ENCODE results near the gene NCS1. TPM values are rescaled to one million over a fixed set of nuclear protein-coding genes. Genes with fewer than 3 reads are reported as not detected.

Gene NCS1
- total and polyA plus RNA-seq, 5 experiments from 2014 or later = 0.30 TPM; not detected in 4

DNA sequence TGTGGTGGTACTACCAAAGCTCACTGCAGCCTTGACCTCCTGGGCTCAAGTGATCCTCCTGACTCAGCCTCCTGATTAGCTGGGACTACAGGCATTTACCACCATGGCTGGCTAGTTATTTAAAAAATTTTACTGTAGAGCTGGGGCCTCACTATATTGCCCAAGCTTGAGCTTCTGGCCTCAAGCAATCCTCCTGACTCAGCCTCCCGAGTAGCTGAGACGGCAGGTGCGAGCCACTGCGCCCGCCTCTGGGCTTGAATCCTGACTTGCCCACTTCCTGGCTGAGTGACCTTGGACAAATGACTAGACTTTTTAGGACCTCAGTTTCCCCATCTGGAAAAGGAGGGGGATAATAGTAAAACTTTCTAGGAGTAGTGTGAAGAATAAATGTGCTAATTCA lies 32.1 kb downstream of the NCS1 start:
- Mint-ChIP-seq H3K9me3 (no peaks in the 10 kb centered on the region), H3K4me3 (no peak overlapping the region)
- POLR2A ChIA-PET = no interaction called here

DNA sequence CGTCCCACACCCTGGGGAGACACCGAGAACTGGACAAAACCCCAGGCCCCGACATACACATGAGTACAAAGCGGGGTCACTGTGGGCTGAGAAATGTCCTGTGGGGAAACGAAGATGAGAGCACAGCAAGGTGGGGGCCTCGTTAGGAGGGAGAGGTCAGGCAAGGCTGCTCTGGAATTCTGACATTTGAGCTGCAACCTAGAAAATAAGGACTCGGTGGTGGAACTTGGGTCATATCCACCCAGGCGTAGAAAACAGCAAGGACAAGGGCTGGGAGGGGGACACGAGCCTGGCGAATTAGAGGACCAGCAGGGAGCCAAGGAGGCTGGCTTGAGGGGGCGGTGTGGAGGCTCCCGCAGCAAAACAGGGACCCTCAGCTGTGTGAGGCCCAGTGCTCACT lies 32.8 kb downstream of the NCS1 start:
- no peaks in the 10 kb centered on the region for H3K36me3 Mint-ChIP-seq
- H3K4me3 Mint-ChIP-seq = no peak overlapping the region
- ATAC-seq (no peak), DNase-seq (no peak)
- H3K9me3 Mint-ChIP-seq = no peaks in the 10 kb centered on the region
- POLR2A ChIA-PET = interaction anchor here (0.7 kb wide), 1 partner anchor 1049 kb away, joined by 3 read pairs; no protein-coding TSS in a partner anchor
- H3K27ac Mint-ChIP-seq = peak overlapping the region in 1 of 10 donors; percentile 57
- H3K27me3 Mint-ChIP-seq = no peaks in the 10 kb centered on the region
- H3K4me1 Mint-ChIP-seq = no peaks in the 10 kb centered on the region

More for the DNA sequence above, 32.1 kb downstream of the NCS1 start:
- H3K36me3 Mint-ChIP-seq = no peaks in the 10 kb centered on the region
- ATAC-seq (no peak), DNase-seq (no peak)
- no peaks in the 10 kb centered on the region for H3K4me1 Mint-ChIP-seq
- H3K27ac Mint-ChIP-seq = no peak overlapping the region
- no peaks in the 10 kb centered on the region for H3K27me3 Mint-ChIP-seq

DNA sequence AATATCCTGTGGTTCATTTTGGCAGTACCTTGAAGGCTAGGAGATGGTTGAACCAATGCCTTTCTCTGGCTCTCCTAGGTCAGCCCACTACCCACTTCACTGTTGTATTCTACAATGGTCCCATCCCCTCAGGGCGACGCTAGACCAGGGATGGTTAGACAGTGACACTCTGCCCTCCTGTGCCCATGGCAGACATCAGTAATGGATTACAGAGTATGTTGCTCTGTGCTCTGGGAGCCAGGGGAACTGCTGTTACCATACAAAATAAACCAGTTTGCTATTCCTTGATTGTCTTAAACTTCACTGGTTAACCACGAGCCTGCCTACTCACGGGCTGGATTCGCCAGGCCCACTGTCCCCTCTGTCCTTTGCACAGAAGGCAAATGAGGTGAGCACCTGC lies 33.7 kb downstream of the NCS1 start:
- Mint-ChIP-seq H3K27ac (no peak overlapping the region), H3K27me3 (peaks cover 0 to 2% (median 0%) of the 10 kb centered on the region in 5 donors), H3K4me3 (no peak overlapping the region), H3K9me3 (no peaks in the 10 kb centered on the region), H3K36me3 (no peaks in the 10 kb centered on the region), H3K4me1 (no peaks in the 10 kb centered on the region)
- DNase-seq (no peak), ATAC-seq (no peak)
- POLR2A ChIA-PET = interaction anchor here (0.7 kb wide), 1 partner anchor 1048 kb away, joined by 3 read pairs; no protein-coding TSS in a partner anchor

DNA sequence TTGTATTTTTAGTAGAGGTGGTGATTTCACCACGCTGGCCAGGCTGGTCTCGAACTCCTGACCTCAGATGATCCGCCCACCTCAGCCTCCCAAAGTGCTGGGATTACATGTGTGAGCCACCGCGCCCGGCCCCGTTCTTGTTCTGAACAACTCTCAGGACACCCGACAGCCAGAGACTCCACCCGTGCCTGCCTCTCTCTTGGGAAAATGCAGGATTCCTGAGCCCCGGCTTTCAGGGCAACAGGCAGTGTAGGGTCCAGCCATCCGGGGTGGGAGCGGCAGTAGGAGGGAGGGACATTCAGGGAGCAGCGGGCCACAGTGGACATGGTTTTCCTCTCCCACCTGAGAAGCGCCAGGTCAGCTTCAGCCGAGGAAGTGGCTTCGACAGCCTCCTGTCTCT lies 34.4 kb downstream of the NCS1 start:
- no peaks in the 10 kb centered on the region for H3K9me3 Mint-ChIP-seq
- POLR2A ChIA-PET = no interaction called here
- no peaks in the 10 kb centered on the region for H3K36me3 Mint-ChIP-seq
- H3K27me3 Mint-ChIP-seq = peaks cover 0 to 2% (median 0%) of the 10 kb centered on the region in 5 donors
- no peak for DNase-seq
- H3K27ac Mint-ChIP-seq = no peak overlapping the region
- no peaks in the 10 kb centered on the region for H3K4me1 Mint-ChIP-seq
- no peak for ATAC-seq
- no peak overlapping the region for H3K4me3 Mint-ChIP-seq

DNA sequence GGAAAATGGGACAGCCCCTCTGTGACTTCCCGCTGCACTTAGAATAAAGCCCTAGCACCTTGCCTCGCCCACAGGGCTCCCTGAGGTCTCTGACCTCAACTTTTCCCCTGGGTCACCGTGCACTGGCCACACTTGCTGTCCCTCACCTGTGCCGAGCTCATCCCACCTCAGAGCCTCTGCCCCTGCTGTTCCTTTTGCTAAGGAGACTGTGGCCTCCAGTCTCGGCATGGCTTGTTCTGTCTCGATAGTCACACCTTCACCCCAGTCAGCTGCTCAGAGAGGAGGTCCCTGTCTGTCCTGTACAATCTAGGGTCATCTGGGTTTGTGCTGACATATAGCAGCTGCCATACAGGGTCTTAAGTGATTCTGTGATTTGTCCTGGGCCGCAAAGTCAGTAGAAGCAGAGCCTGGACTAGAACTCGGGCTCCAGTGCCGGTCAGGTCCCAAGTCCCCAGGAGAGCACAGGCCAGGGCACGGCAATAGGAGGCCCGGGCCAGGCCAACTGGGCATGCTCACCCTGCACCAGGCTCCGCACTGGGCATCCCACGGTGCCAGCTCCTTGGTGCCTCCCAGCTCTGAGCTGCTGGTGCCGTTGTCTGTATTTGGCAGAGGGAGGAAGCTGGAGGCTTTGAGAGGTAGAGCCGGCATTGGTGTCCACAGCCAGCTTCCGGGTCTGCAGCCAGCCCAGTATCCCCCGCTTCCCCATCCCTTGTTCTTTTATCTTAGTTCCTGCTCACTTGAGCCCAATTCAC lies 35.2 kb downstream of the NCS1 start:
- peaks cover 0 to 2% (median 0%) of the 10 kb centered on the region in 5 donors for H3K27me3 Mint-ChIP-seq
- no peaks in the 10 kb centered on the region for H3K9me3 Mint-ChIP-seq
- POLR2A ChIA-PET = no interaction called here
- peak overlapping the region in 1 of 10 donors; percentile 21 for H3K27ac Mint-ChIP-seq
- no peak overlapping the region for H3K4me3 Mint-ChIP-seq
- no peak for DNase-seq
- H3K36me3 Mint-ChIP-seq = no peaks in the 10 kb centered on the region
- H3K4me1 Mint-ChIP-seq = no peaks in the 10 kb centered on the region
- ATAC-seq = no peak

DNA sequence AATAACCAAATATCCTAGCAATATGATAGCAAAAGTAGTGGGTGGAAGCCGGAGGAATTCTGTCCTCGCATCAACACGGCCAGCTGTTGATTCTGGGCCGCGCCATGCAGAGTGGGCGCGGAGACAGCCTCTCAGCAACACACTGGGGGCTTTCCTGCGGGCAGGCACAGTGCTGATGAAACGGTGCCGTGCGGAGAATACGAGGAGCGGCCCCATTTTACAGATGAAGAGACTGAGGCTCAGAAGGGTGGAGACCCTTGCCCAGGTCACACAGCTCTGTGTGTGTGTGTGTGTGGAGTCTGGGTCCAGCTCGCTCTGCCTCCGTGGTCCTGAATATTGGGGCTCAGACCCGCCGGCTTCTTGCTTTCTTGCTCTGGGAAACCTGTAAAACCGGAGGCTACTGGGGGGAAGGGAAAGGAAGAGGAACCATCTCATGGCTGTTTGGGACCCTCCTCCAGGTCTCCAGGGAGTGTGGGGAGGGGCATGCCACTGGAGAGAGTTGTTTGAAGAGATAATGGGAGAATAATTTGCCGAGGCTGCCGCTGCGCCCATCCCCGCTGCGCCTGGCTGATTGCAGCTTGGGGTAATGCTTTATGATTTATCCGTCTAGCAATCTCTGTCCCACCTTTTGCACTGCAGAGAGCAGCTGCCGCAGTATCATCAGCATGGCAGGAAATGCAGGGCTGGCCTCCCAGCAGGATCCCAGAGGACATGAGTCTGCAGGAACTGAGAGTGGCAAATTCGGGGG lies 36.6 kb downstream of the NCS1 start:
- peaks cover 0 to 2% (median 0%) of the 10 kb centered on the region in 5 donors for H3K27me3 Mint-ChIP-seq
- DNase-seq (peak in 1 of 10 donors; percentile 56), ATAC-seq (no peak)
- no peaks in the 10 kb centered on the region for H3K9me3 Mint-ChIP-seq
- no peak overlapping the region for H3K4me3 Mint-ChIP-seq
- no peak overlapping the region for H3K27ac Mint-ChIP-seq
- POLR2A ChIA-PET = no interaction called here
- H3K4me1 Mint-ChIP-seq = no peaks in the 10 kb centered on the region
- H3K36me3 Mint-ChIP-seq = no peaks in the 10 kb centered on the region

DNA sequence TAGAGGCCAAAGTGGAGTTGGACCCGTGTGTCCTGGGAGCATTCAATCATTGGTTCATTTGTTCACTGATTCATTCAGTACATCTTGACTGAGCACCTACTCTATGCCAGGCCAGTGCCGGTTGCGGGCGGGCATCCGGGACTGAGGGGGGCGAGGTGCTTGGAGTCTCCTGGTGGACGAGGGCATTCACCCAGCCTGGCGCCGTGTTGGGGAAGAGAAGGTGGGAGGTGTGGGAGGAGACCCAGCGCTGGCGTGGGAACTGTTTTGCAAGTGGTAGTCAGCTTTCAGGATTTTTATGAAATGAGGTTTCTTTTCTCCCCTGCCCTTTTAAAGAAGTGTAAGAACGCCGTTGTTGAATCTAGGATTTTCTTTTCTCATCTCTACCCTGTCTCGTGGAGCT lies 37.2 kb downstream of the NCS1 start:
- H3K4me1 Mint-ChIP-seq = peaks cover 0 to 2% (median 0%) of the 10 kb centered on the region in 4 donors
- H3K27ac Mint-ChIP-seq = no peak overlapping the region
- POLR2A ChIA-PET = no interaction called here
- peaks cover 0 to 3% (median 0%) of the 10 kb centered on the region in 5 donors for H3K27me3 Mint-ChIP-seq
- DNase-seq = no peak
- no peak overlapping the region for H3K4me3 Mint-ChIP-seq
- ATAC-seq = no peak
- no peaks in the 10 kb centered on the region for H3K9me3 Mint-ChIP-seq
- H3K36me3 Mint-ChIP-seq = no peaks in the 10 kb centered on the region

DNA sequence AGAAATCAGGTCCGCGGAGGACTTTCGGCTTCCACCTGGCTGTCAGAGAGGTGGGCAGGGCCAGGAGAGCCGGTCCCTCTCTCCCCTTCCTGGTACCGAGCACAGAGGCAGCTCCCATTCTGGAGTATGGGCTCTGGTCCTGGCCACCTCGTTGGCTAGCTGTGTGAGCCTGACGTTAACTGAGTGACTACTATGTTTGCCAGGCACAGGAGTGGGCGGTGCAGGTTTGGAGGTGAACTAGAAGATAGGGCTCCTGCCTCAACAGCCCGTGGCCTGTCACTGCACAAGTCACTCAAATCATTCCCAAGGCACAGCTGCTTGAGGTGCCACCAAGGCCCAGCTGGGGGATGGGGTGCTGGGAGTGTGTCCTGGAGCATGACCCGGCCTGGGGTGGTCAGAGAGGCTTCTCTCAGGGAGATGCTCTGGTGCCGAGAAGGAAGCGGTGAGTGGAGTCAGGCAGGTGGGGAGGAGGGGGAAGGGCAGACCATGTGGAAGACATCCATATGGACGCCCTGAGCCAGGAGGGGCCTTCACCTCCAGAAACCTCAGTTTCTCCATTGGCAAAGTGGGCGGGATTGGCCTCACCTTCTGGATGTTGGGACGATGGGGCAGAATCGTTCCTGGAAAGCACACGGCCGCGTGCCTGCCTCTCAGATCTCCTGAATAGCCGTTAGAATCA lies 39.5 kb downstream of the NCS1 start:
- Mint-ChIP-seq H3K4me1 (peaks cover 0 to 6% (median 1%) of the 10 kb centered on the region in 4 donors), H3K9me3 (no peaks in the 10 kb centered on the region), H3K4me3 (no peak overlapping the region)

DNA sequence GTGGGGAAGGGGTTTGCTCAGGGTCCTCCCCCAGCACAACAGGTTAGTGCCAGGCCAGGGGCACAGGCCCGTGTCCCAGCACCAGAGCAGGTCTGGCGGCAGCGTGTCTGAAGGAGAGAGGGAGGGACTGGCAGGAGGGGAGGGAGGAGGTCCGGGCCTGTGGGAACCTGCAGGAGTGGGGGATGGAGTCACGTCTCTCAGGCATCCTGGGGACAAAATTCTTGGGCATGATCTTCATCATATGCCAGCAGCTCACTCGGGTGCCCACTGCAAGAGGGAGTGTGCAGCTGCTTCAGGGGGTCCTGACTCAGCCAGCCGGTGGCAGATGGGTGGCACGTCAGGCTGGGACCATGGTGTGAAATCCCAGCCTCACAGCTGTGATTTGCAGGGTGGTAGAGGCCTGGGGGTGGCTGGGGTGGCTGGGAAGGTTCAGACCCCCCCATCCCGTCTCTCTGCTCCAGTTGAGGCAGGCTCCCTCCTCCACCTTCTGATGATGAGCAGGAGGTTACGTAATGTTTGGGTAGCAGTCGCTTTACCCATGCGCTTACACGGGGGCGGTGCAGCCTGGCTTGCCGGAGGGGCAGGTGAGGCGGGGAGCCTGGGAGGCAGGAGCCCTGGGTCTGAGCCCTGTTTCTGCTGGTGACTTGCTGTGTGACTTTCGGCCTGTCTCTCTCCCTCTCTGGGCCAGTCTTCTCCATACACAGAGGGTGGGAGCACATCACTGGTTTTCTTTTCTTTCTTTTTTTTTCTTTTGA lies 40.5 kb downstream of the NCS1 start:
- POLR2A ChIA-PET = no interaction called here
- no peak overlapping the region for H3K4me3 Mint-ChIP-seq
- no peak for ATAC-seq
- H3K4me1 Mint-ChIP-seq = peaks cover 0 to 6% (median 1%) of the 10 kb centered on the region in 4 donors
- H3K27me3 Mint-ChIP-seq = peaks cover 0 to 4% (median 0%) of the 10 kb centered on the region in 5 donors
- no peaks in the 10 kb centered on the region for H3K36me3 Mint-ChIP-seq
- peak overlapping the region in 1 of 10 donors; percentile 48 for H3K27ac Mint-ChIP-seq
- H3K9me3 Mint-ChIP-seq = no peaks in the 10 kb centered on the region
- peak in 1 of 10 donors; percentile 37 for DNase-seq

More for the DNA sequence above, 39.5 kb downstream of the NCS1 start:
- ATAC-seq (no peak), DNase-seq (peak in 1 of 10 donors; percentile 54)
- POLR2A ChIA-PET = no interaction called here
- peaks cover 0 to 4% (median 0%) of the 10 kb centered on the region in 5 donors for H3K27me3 Mint-ChIP-seq
- H3K27ac Mint-ChIP-seq = no peak overlapping the region
- H3K36me3 Mint-ChIP-seq = no peaks in the 10 kb centered on the region

DNA sequence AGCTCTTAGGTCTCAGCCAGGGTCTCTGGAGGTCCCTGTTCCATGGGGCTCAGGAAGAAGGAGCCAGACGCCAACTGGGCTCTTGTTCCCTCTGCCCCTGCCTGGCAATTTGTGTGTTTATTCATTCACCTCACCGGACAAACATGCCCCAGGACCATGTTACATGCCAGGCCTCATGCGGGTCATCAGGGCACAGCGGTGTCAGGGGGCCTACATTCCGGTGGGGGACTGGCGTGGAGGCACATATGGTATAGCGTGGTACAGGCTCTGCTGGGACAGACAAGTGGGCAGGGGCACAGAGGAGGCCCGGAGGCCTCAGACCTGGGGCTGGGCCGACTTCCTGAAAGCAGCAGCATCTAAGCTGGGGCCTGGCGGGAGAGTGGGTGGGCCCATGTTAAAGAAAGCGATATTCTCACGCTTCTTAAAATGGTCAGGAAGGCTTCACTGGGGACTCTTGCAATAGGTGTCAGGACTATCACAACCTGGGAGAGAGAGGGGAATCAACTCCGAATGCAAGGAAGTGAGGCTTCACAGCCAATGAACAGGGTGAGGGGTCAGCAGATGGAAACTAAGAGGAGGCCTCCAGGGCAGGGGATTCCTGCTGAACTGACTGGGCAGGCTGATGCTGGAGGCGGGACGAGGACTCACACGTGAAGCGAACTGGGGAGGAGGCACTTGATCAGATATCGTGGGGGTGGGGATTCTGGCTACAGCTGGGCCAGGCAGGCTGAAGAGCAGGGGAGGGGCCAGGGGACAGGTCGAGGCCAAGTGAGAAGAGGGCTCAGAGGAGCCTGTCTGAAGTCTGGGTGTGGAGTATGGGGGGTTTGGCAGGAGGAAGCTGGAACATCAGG lies 41.9 kb downstream of the NCS1 start:
- Mint-ChIP-seq H3K27ac (peak overlapping the region in 3 of 10 donors; percentile 19 to 67 (median 21)), H3K4me3 (no peak overlapping the region), H3K36me3 (no peaks in the 10 kb centered on the region), H3K27me3 (peaks cover 0 to 4% (median 0%) of the 10 kb centered on the region in 5 donors), H3K9me3 (no peaks in the 10 kb centered on the region), H3K4me1 (peaks cover 0 to 6% (median 1%) of the 10 kb centered on the region in 4 donors)
- no peak for DNase-seq
- POLR2A ChIA-PET = no interaction called here
- ATAC-seq = no peak

DNA sequence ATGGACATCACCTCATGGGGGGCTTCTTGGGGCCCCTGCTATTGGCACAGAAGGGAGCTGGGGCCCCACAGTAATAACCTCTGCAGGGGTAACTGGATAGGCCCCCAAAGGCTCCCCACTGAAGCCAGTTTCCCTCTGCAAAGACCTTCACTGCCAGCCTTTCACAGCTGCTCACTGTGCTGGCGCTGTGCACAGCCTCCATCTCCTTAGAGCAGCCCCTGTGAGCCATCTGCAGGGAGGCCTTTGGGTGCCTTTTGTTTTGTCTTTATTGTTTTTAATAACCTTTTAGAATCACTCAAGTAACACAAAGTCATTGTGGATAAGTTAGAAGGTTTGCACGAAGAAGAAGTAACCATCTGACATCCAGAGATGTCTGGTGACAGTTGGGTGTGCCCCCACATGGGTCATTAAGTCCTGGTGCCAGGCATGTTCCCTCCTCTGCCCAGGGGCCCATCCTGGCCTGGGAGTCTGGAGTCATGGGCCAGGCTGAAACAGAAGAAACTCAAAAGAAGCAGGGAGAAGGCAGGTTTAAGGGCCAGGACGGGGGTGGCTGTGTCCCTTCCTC lies 42.7 kb downstream of the NCS1 start:
- no peak for ATAC-seq
- Mint-ChIP-seq H3K9me3 (no peaks in the 10 kb centered on the region), H3K4me3 (no peak overlapping the region), H3K4me1 (peaks cover 0 to 6% (median 1%) of the 10 kb centered on the region in 4 donors), H3K36me3 (no peaks in the 10 kb centered on the region), H3K27me3 (peaks cover 0 to 4% (median 0%) of the 10 kb centered on the region in 5 donors), H3K27ac (peak overlapping the region in 1 of 10 donors; percentile 21)
- POLR2A ChIA-PET = no interaction called here
- DNase-seq = no peak

Measured in naive thymus-derived CD8-positive, alpha-beta T cell (primary cell).